GM18517 (cell line): Measurements from ENCODE around the gene SNRPD3.
"Not testable (repeated sequence)": the region's sequence is repeated elsewhere in the genome, so short reads cannot be mapped to it uniquely, and the experiment has no call there.

ENCODE experiments used
- ATAC-seq: cut with Tn5 transposase; IDR thresholded peaks from one replicate; pipeline ENCODE4 v1.9.1; 2021; ENCODE audit warnings: mild to moderate bottlenecking, moderate library complexity; ENCODE audit not compliant: unreplicated experiment

Gene SNRPD3

DNA sequence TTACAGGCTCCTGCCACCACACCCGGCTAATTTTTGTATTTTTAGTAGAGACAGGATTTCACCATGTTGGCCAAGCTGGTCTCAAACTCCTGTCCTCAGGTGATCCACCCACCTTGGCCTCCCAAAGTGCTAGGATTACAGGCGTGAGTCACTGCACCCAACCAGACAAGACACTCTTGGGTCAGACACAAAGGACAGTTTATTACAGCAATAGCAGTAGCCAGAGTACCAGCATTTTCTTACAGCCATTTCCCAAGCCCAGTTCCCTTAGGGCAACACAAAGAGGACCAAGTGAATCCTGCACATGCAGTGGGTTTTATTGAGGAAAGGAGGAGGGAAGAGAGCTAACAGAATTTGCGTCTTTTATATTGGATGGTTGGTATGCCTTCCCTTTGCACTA lies 24.8 kb upstream of the SNRPD3 start:
- ATAC-seq, result not testable (repeated sequence)

DNA sequence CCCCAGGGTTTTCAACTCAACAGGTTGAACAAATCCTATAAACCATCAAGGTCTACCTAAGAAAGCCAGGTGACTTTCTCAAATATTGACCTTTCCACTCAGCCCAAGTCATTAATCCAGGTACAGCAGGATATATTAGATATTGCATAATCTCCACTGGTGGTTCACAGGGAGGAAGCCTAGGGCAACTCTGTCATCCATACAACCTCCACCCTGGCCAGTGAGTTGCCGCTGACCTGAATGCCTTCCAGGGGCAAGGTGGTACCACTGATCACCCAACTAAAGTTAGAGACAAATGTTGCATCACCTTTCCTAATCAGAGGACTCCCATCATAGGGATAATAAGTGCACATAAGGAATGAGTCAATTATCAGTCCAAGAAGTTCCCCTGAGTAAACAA lies 23.7 kb upstream of the SNRPD3 start:
- no peak for ATAC-seq

DNA sequence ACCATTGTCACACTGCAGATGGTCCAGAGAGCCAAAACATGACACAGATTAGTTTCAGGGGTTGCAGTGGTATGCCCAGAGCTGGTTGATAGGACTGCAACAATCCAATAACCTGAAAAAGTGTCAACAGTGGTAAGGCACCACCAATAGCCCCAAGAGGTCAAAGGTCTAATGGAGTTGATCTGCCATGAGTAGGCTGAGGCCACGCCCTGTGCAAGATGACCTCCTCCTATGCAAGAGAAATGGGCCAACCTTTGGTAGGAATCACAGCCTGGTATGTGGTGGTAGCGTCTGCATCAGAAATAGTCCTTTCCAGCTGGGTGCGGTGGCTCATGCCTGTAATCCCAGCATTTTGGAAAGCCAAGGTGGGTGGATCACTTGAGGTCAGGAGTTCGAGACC lies 20.5 kb upstream of the SNRPD3 start:
- no peak for ATAC-seq

DNA sequence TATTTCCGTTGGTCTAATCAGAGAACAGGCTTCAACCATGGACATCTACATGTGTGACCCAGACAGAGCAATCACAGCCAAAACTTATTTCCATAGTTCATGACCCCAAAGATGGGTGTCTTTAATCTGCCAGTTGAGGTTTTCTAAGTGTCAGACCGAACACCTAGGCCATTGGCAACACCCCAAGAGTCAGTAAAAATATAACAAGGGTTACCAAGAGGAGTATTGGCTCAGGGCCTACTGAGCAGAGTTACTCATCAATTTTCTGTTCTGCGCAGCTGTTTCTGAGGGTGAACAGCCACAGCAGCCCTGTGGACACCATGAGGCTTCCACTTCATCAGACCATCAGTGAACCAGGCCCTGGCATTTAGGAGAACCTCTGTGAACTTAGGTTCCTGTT lies 19.7 kb upstream of the SNRPD3 start:
- ATAC-seq, result no peak

DNA sequence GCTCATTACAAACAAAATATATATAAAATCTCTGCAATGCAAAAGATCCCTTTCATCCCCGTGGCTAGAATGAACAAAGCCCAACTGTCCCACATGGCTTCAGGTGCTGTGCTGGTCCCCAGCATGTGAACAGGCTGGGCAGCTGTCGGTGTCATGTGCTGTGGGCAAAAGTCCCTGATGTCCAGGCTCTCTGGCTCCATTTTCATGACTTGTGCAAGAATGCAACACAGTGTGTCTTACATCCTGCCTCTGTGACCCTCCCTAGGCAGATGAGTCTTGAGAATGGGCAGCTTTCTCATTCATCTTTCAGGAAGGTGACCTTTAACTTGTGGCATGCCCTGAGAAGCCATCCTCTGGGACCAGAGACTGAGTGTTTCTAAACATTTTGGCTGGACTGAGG lies 15.3 kb upstream of the SNRPD3 start:
- ATAC-seq, result no peak

DNA sequence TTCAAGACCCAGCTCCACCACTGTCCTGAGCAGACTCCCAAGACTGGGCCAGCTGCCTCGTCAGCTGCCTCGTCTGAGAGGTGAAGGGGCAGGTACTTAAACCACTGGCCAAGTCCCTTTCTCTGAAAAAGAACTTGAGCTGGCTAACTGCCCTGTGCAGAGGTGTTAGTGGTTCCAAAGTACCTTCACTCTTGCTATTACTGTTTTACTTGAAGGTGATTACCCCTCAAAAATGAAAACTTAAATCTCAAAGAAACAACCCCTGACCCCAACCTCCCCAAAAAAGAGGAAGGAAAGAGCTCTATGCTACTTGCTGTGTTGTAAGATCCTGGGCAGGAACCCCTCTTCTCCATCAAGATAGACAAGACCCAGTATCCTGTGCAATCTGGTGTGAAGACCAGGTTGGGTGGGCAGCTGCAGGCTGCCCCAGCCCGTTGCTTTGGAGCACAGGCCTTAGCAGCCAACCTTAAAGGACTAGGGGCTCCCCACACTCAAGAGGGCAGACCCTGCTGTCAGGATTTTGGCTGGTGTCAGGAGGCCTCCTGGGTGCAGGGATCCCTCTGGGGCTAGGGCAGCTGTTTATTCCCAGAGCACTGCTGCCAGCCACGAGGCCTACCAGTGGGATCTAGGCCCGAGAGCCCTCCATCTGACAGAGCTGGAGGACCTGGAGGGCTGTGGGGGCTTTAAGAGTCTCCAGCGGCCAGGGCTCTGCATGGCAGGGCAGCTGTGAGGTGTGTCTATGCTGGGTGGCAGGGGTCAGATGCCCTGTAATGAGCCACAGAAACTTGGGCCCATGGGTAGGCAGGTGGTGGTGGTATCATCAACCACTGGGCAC lies 13.9 kb upstream of the SNRPD3 start:
- ATAC-seq, result no peak

DNA sequence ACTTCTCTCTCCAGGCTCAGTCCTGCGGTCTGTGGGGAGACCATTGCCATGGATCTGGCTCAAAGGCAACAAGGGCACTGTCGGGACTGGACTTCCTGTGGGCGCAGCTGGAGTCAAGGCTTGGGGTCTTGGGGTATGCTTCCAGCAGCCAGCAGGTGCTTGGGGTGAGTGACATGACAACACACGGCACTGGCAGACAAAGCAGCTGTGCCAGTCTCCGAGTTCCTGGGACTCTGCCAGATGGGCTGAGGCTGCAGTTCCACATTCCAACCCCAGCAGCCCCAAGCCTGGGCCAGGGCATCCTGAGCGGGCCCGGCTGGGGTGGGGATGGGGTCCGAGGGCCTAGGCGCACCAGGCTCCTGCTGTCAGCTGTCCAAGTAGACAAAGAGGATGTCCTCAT lies 13.2 kb upstream of the SNRPD3 start:
- no peak for ATAC-seq

DNA sequence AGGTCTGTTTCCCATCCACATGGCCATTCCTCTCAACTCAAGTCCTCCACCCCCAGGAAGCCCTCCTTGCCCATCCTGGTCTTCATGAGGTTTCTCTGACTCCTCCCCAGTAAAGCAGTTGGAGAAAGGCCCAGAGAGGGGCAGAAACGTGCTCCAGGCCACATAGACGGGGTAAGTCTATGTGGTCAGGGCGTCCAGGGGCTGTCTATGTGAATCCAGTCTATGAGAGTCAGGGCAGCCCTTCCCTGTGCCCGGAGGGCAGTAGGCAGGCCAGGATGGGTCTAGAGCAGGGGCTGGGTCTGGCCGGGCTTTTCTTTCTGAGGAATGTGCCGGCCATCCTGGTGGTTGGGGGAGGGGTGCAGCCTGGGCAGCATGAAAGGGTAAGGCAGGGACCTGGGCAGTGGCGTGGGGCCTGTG lies 12.6 kb upstream of the SNRPD3 start:
- no peak for ATAC-seq

DNA sequence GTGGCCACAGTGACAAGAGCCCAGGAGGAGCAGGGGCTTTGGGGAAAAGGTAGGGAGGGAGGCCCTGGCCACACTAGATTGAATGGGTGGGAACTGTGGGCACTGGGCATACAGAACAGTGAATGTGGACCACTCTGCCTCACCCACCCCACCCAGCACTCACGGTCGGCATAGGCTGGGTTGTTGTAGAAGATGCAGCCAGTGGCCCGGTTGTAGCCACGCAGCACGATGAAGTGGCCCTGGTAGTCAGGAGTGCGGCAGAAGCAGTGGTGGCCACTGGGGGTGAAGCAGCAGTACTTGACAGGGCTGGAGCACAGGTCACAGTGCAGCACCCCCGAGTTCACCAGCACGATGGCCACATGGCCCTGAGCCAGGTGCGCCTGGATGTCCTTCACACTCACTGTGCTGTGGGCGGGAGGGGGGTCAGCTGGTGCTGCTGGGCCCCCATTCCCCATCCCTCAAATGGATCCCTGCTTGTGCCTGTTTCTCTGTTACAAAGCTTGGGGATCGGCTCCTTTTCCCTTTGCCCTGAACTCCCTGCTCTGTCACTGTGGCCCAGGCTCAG lies 12.0 kb upstream of the SNRPD3 start:
- no peak for ATAC-seq

DNA sequence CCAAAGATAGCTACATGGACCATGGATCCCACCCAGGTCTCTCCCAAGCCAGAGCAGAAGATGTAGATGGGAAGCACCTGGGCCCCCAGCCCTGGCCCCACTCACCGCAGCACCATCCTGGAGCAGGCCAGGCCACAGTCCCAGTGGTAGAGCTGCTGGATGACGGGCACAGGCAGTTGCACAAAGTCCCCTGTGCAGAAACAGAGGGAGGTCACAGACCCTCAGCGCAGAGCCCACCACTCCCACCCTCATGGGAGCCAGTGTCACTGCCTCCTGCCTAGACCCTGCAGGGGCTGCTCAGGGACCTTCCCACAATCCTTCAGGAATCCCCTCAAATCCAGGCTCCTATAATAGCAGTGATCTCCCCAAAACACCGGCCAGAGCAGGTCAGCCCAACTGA lies 7.0 kb upstream of the SNRPD3 start:
- ATAC-seq, result no peak

DNA sequence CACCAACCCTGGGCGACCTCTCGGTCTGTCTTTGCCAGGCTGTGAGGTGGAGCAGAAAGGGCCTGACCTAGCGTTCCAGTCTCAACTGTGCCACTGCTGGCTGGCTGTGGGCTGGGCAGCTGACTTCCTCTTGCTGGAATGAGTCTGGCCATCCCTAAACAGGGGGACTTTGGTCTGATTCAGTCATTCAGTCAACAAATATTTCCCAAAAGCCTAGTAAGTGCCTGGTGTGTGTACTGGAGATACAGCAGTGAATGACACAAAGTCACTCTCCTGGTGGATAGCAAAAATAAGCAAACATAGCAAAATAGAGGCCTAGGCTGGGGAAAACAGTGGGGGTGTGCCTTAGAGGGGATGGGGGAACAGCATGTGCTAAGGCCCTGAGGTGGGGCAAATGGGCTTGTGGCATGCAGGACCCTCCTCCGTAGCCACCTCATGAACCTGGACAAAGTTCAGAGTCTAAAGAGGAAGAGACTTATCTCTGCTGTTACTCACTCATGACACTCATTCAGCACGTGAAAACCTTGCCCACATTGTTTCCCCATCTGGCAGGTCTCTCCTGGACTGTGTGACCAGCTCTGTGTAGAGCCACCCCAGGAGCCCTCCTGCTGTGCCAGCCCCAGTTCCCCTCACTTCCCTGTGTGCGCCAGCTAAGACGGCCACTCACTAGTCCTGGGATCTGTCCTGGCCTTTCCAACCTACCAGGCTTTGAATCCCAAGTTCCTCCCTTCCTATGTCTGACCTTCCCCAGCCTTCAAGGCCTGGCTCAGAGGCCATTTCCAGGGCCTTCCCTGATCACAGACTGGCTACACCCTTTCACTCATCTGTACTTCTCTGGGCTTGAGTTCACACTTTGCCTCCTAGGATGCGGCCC lies 5.5 kb upstream of the SNRPD3 start:
- ATAC-seq, result no peak

DNA sequence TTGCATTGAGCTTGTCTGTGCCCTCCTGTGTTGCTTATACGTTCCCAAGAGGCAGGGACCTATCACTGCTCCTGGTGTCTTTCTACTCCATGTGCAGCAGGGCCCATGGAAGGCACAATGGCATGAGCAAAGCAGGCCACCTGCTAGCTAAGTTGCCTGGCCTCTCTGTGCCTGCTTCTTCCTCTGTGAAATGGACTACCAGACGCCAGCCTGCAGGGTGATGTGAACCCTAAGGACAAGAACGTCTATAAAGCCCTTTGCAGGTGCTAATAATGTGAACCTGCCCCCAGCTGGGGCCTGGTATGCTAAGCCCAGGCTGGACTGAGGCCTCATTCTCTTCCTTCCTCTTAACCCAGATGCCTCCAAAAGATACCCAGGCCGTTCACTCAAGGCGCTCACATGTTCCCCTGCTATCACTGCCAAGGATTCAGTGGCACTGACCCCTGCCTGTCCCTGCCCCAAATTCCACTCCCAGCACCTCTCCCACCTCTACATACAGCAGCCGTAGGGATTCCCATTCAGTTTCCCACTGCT lies 4.8 kb upstream of the SNRPD3 start:
- ATAC-seq, result no peak

DNA sequence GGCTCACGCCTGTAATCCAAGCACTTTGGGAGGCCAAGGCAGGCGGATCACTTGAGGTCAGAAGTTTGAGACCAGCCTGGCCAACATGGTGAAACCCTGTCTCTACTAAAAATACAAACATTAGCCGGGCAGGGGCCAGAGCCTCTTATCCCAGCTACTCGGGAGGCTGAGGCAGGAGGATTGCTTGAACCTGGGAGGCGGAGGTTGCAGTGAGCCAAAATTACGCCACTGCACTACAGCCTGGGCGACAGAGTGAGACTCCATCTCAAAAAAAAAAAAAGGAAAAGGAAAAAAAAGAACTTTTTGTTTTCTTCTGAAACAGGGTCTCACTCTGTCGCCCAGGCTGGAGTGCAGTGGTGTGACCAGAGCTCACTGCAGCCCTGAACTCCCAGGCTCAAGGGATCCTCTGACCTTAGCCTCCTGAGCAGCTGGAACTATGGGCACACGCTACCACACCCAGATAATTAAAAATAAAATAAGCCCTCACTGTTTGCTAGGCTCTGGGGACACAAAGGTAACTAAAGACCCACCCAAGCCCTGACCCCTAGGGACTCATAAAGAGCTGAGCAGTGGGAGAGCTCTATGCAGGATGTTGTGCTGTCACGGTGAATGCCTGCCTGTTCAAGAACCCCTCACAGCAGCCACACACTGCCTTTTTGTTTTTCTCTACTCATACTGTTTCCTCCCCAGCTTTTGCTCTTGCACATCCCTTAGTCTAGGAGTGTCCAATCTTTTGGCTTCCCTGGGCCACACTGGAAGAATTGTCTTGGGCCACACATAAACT lies 3.1 kb upstream of the SNRPD3 start:
- ATAC-seq, result not testable (repeated sequence)

DNA sequence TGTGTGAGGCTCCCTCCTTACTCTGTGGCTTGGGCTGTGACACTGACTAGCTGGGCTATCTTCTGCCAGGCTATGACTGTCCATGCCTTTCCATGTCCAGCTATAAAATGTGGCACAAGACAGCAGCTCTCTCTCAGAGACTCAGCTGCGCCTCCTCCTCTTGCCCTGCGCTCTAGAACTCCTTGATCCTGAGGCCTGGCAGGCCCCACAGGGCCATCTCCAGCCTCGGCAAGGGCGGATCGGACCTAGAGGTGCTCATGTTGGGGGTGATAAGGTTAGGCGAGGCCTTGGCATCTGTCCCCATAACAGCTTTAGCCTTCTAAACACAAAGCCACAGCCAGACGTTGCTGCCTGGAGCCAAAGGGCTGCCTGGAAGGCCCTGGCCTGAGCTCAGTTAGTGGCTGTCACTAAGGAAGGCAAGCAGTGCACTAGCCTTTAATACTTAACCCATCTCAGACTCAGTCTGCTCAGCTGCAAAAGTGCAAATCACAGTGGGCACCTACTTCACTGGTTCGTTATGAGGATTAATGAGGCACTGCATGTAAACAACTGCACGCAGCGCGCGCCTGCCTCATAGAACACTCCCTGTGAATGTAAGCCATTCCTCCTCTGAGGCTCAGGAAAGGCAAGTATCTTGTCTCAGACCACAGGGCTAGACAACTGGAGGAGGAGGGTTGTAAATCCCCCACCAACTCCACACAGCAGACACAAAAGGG lies 2.0 kb upstream of the SNRPD3 start:
- no peak for ATAC-seq

DNA sequence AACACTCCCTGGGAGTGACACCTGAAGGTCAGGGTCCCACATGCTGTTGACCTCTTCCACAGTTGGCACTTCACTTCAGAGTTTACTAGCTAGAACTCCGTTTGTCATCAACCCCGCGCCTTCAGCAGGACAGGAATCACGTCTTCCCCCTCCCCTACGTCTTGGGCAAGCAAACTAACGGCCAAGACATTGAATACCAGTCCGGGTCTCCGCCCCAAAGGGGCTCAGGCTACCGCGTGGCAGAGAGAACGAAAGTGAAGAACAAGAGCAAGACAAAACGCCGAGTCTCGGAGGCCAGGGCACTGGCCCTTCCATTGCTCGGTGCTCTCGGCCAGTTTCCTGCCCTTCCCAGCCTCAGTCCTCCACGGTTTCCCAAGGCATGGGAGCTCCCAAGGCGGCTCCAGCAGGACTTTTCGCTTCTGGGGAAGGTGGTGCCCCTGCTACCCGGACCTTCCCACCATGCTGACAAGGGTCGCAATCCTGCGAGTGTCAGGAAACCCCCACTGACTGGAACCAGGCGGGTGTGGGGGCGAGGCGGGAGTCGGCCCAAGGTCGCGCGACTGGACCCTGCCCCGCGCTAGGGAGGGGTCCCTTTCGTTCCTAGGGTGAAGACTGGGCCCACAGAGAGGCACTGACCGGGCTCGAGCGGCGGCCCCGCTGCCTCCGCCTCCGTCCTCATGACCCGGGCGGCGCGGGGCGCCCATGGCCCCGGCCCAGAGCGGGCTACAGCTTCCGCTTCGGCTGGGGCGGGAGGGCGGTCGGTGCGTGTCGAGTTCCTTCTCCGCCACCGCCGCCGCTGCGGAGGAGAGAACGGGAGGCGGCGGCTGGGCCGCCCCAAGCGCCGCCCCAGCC lies 1.3 kb upstream of the SNRPD3 start, which contains the start of gene GUCD1:
TSS of gene GUCD1 (minus strand) at position 826 of the 852 bp plus-strand sequence. CDS start at position 679, 147 bp downstream.
- ATAC-seq, result peak; percentile 14

DNA sequence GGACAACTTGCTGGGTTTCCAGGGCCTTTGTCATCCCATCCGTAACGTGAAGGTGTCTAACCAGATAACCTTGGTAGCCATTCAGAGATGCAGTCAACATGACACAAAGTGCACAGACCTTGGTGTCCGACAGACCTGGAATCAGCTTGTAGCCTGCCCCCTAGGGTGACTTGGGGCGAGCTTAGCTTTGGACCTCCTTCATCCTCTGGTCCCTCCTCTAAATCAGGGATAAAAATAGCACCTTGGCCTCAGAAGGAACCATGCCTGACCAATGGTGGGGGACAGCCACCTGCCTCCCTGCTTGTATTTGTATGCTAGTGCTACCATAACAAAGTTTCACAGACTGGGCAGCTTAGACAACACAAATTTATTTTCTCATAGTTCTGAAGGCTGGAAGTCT lies 3.7 kb downstream of the SNRPD3 start:
- no peak for ATAC-seq

DNA sequence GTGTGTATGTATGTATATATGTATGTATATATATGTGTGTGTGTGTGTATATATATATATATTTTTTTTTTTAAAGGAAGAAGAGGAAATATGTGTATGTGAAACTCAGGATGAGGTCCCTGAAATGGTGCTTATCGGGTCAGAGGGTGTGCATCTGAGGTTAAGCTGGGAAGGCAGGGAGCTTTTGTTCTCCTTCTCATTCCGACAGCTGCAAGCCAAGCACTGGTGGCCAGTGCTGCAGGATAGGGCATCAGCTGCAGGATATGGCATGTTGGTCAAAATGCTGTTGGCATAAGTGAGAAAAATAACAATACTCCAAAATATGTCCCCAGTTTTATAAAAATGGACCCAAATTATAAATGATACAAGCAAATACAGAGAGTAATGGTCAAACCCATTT lies 7.4 kb downstream of the SNRPD3 start:
- ATAC-seq, result no peak

DNA sequence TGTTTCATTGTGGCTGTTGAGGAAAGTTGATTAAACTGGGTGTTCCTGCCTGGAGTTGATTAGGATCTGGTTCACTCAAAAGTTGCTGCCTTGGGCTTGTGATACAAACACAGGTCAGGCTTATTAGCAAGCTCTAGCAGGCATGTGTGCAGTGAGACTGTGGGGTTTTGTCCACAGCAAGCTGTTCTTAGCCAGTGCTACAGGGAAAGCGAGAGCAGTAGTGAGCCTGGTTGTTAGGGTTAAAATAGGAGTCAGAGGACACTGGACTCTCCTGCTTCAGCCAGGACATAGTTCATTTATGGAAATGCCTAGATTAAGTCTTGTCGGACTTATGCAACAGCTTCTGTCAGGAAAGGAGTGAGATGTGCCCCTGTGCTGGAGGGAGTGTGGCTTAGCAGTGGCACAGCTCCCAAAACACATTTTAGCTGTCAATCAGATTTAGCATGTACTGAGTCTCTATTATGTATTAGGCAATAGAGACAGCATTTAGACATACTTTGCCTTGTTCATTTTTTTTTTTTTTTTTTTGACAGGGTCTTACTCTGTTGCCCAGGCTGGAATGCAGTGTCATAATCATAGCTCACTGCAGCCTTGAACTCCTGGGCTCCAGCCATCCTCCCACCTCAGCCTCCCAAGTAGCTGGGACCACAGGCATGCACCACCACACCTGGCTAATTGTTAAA lies 8.7 kb downstream of the SNRPD3 start:
- no peak for ATAC-seq
